Endothelial cell of umbilical vein (primary cell): ENCODE measurements around the gene PADI1. TPM values are rescaled to one million over a fixed set of nuclear protein-coding genes. Genes with fewer than 3 reads are reported as not detected.

Source experiments
- BruUV-seq: library from RNA; stranded (reverse); fragments of 400-500 nt; replicated peaks from 2 replicates; lab custom pipeline; 2021; lab: Mats Ljungman, UMichigan
- CTCF ChIA-PET: fragments of 300-600, 350-600 bp; sonication (Branson Sonifier 250); formaldehyde crosslinking; loops from one replicate; lab custom pipeline; 2021; ENCODE audit warnings: antibody characterized with exemption, inconsistent platforms; lab: Charles Lee
- POLR2A ChIA-PET: fragments of 300-600, 350-600 bp; sonication (Branson Sonifier 250); formaldehyde crosslinking; loops from one replicate; lab custom pipeline; 2021; ENCODE audit warnings: antibody characterized with exemption, inconsistent platforms; lab: Charles Lee
- DNase-seq: peaks from one replicate; pipeline ENCODE4 v3.0.0-alpha.2; 2011; ENCODE audit warnings: low read depth, low spot score
- FAIRE-seq: peaks from 2 replicates; lab custom pipeline; 2011; peaks lifted over from hg19 to GRCh38; lab: Jason Lieb, UNC
- H2AFZ ChIP-seq: 2 replicates; pipeline ENCODE4 v1.6.0; 2012; ENCODE audit warnings: low read depth, low read length, control low read depth, inconsistent platforms
- H3K27ac ChIP-seq: 2 replicates; pipeline ENCODE4 v1.5.1; 2011; ENCODE audit warnings: low read depth, mild to moderate bottlenecking, control low read depth, low read length, moderate library complexity; ENCODE audit not compliant: insufficient read depth
- H3K27me3 ChIP-seq, 2 experiments: 2 replicates each; pipeline versions ENCODE4 v1.6.0 to v1.6.1; 2011; ENCODE audit warnings: low read length in 2 of 2, mixed read lengths in 1 of 2; ENCODE audit not compliant: control insufficient read depth in 2 of 2, insufficient read depth in 2 of 2
- H3K36me3 ChIP-seq, 2 experiments: 2 replicates in 1 of 2; 3 replicates in 1 of 2; pipeline ENCODE4 v1.5.1; 2011; ENCODE audit warnings: low read length in 2 of 2, mild to moderate bottlenecking in 1 of 2, moderate library complexity in 1 of 2; ENCODE audit not compliant: control insufficient read depth in 2 of 2, insufficient read depth in 2 of 2; ENCODE audit errors: extremely low read depth in 1 of 2
- H3K4me1 ChIP-seq: 3 replicates; pipeline ENCODE4 v1.5.1; 2011; ENCODE audit warnings: mild to moderate bottlenecking, low read length; ENCODE audit not compliant: control insufficient read depth, insufficient read depth; ENCODE audit errors: extremely low read depth
- H3K4me2 ChIP-seq: 2 replicates; pipeline ENCODE4 v1.6.1; 2011; ENCODE audit warnings: low read length, control low read depth, mixed read lengths; ENCODE audit not compliant: insufficient read depth
- H3K4me3 ChIP-seq, 3 experiments: fragments of 200-600 bp in 1 of 3; sonication (generic), shearing (Covaris generic) in 1 of 3; replicated peaks in 1 of 3; 2 replicates each; pipeline ENCODE4 v1.5.1; 2011 to 2016; ENCODE audit warnings: control low read depth in 3 of 3, low read length in 3 of 3, mild to moderate bottlenecking in 2 of 3, inconsistent platforms in 1 of 3, low read depth in 1 of 3, moderate library complexity in 1 of 3; ENCODE audit not compliant: insufficient read depth in 1 of 3
- H3K79me2 ChIP-seq: 2 replicates; pipeline ENCODE4 v1.6.0; 2012; ENCODE audit warnings: low read length, inconsistent platforms; ENCODE audit not compliant: control insufficient read depth, insufficient read depth
- H3K9ac ChIP-seq: replicated peaks from 2 replicates; pipeline ENCODE3; 2011; ENCODE audit warnings: low read length, control low read depth; ENCODE audit not compliant: insufficient read depth; ENCODE audit errors: extremely low read depth
- H3K9me1 ChIP-seq: replicated peaks from 3 replicates; pipeline ENCODE4 v1.6.0; 2011; ENCODE audit warnings: mild to moderate bottlenecking, low read length; ENCODE audit not compliant: control insufficient read depth, insufficient read depth; ENCODE audit errors: extremely low read depth
- H3K9me3 ChIP-seq: replicated peaks from 2 replicates; pipeline ENCODE4 v1.5.1; 2012; ENCODE audit warnings: low read length, inconsistent platforms; ENCODE audit not compliant: control insufficient read depth, insufficient read depth
- H4K20me1 ChIP-seq: replicated peaks from 2 replicates; pipeline ENCODE3; 2011; ENCODE audit warnings: mild to moderate bottlenecking, low read length; ENCODE audit not compliant: control insufficient read depth, insufficient read depth; ENCODE audit errors: extremely low read depth
- EZH2 ChIP-seq: IDR thresholded peaks from 2 replicates; pipeline ENCODE4 v1.6.1; 2012; ENCODE audit warnings: borderline replicate concordance, low read depth, mild to moderate bottlenecking, moderate library complexity, low read length, inconsistent platforms; ENCODE audit not compliant: severe bottlenecking
- FOS ChIP-seq: IDR thresholded peaks from 2 replicates; pipeline ENCODE4 v1.6.1; 2011; ENCODE audit warnings: mild to moderate bottlenecking, low read length, moderate library complexity, borderline replicate concordance; ENCODE audit not compliant: insufficient read depth
- GATA2 ChIP-seq: IDR thresholded peaks from 2 replicates; pipeline ENCODE4 v1.7.0; 2011; ENCODE audit warnings: low read depth, mild to moderate bottlenecking, moderate library complexity, mixed read lengths, low read length; ENCODE audit not compliant: insufficient read length, insufficient read depth
- JUN ChIP-seq: IDR thresholded peaks from 2 replicates; pipeline ENCODE4 v1.6.1; 2011; ENCODE audit warnings: borderline replicate concordance, low read depth; ENCODE audit not compliant: insufficient read length, insufficient read depth
- MAX ChIP-seq: IDR thresholded peaks from 2 replicates; pipeline ENCODE4 v1.6.1; 2011; ENCODE audit not compliant: insufficient read depth, insufficient read length
- MYC ChIP-seq: IDR thresholded peaks from one replicate; pipeline ENCODE4 v1.6.1; 2011; ENCODE audit warnings: mild to moderate bottlenecking, low read depth, low read length
- POLR2A ChIP-seq: IDR thresholded peaks from 2 replicates; pipeline ENCODE4 v1.6.1; 2012; ENCODE audit warnings: low read depth, mild to moderate bottlenecking, control low read depth, low read length
- POLR2AphosphoS5 ChIP-seq: IDR thresholded peaks from 2 replicates; pipeline ENCODE4 v1.6.1; 2012; ENCODE audit warnings: low read depth, mild to moderate bottlenecking, control low read depth, low read length, moderate library complexity; ENCODE audit not compliant: insufficient read depth
- dilution Hi-C: fragments of 300-500 bp; cut with MboI; formaldehyde crosslinking; loops from one replicate; pipeline ENCODE4 v1.15.0; 2019; ENCODE audit warnings: low sequenced_read_pairs; ENCODE audit not compliant: extremely low pct_ligation_motif_present
- intact Hi-C: fragments of 100-400 bp; cut with micrococcal nuclease; formaldehyde crosslinking; loops from one replicate; pipeline ENCODE4 v1.10.0; 2022
- polyA plus RNA-seq, 4 experiments: library from polyadenylated mRNA; depleted of rRNA in 3 of 4; stranded (reverse) in 3 of 4; unstranded in 1 of 4; fragments of >200 nt; gene quantifications; 2 replicates each; pipeline versions ENCODE4 v1.2.1 to v1.2.3, GENCODE V29; 2011 to 2012; ENCODE audit warnings: missing spikeins in 1 of 4
- total RNA-seq: library from RNA; stranded (reverse); gene quantifications from 2 replicates; pipeline ENCODE4 v1.2.3, GENCODE V29; 2021
- TF ChIP-seq, protein P1 (sequence below), 2 donors: IDR thresholded peaks; 1 replicate in 1 of 2; 2 replicates in 1 of 2; pipeline ENCODE4 v1.5.1; 2011; ENCODE audit warnings: low read length in 2 of 2, mild to moderate bottlenecking in 2 of 2, moderate library complexity in 2 of 2, control low read depth in 1 of 2, inconsistent platforms in 1 of 2, low read depth in 1 of 2; ENCODE audit not compliant: insufficient read depth in 1 of 2; ENCODE audit errors: extremely low read depth in 1 of 2

Gene PADI1
- total and polyA plus RNA-seq, 2 donors (not counting 3 experiments of a cell fraction or from before 2014, with no cell fraction given): 0.01 TPM; not detected in 1

- CTCF ChIA-PET: interaction anchor here (1.4 to 1.5 kb wide), 2 partner anchors 14 to 29 kb away, joined by 3 read pairs; no protein-coding TSS in a partner anchor
- H3K27ac ChIP-seq: no peak overlapping the region
- no peak overlapping the region for H3K4me3 ChIP-seq
- DNase-seq: no peak
- H4K20me1 ChIP-seq: no peaks in the 10 kb centered on the region
- no peaks in the 10 kb centered on the region for H3K79me2 ChIP-seq
- no peaks in the 10 kb centered on the region for H3K36me3 ChIP-seq
- H3K27me3 ChIP-seq: peaks cover 0 to 2% of the 10 kb centered on the region in 2 experiments
- BruUV-seq: no TSS peak
- POLR2A ChIA-PET: no interaction called here
- no peak overlapping the region for H3K4me2 ChIP-seq
- no peak for FAIRE-seq
- dilution Hi-C loops: no loop called here
- H3K9me3 ChIP-seq: no peaks in the 10 kb centered on the region
- intact Hi-C loops: no loop called here
- no peaks in the 10 kb centered on the region for H3K9me1 ChIP-seq
- no peak overlapping the region for H2AFZ ChIP-seq
- no peak overlapping the region for H3K9ac ChIP-seq
- no peaks in the 10 kb centered on the region for H3K4me1 ChIP-seq
- no peak for TF ChIP-seq GATA2
- no peak for TF ChIP-seq POLR2AphosphoS5
- TF ChIP-seq MYC: no peak
- TF ChIP-seq FOS: no peak
- no peak for TF ChIP-seq EZH2
- TF ChIP-seq JUN: no peak
- no peak for TF ChIP-seq MAX
- TF ChIP-seq POLR2A: no peak
- TF ChIP-seq, protein P1, sequence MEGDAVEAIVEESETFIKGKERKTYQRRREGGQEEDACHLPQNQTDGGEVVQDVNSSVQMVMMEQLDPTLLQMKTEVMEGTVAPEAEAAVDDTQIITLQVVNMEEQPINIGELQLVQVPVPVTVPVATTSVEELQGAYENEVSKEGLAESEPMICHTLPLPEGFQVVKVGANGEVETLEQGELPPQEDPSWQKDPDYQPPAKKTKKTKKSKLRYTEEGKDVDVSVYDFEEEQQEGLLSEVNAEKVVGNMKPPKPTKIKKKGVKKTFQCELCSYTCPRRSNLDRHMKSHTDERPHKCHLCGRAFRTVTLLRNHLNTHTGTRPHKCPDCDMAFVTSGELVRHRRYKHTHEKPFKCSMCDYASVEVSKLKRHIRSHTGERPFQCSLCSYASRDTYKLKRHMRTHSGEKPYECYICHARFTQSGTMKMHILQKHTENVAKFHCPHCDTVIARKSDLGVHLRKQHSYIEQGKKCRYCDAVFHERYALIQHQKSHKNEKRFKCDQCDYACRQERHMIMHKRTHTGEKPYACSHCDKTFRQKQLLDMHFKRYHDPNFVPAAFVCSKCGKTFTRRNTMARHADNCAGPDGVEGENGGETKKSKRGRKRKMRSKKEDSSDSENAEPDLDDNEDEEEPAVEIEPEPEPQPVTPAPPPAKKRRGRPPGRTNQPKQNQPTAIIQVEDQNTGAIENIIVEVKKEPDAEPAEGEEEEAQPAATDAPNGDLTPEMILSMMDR (IDR thresholded peaks at IDR 0.05; ENCODE audit: extremely low read depth in 1 of 2, insufficient read depth in 1 of 2, low read depth in 1 of 2, low read length in 2 of 2): no peak
Observed at GRCh38 chr1:17186216-17186909, 18.6 kb upstream of the PADI1 start.
